SK-N-SH treated with all-trans-retinoic acid at 6 μM for 48 hours (cell line): ENCODE data around the gene RALA.
"Not testable (repeated sequence)": the region's sequence is repeated elsewhere in the genome, so short reads cannot be mapped to it uniquely, and the experiment has no call there.

ENCODE experiments used
- ATAC-seq: fragments of 200-7000 bp; cut with Tn5 transposase; 3 replicates; pipeline ENCODE4 v1.9.1; 2020; ENCODE audit warnings: mild to moderate bottlenecking, moderate library complexity
- BACH2 ChIP-seq: fragments of 250-450 bp; sonication (Bioruptor Pico); IDR thresholded peaks from 2 replicates; pipeline ENCODE4 v1.9.0; 2021; ENCODE audit warnings: mild to moderate bottlenecking, borderline replicate concordance
- ESRRG ChIP-seq: fragments of 250-450 bp; sonication (Bioruptor Pico); IDR thresholded peaks from 2 replicates; pipeline ENCODE4 v1.6.1; 2021; ENCODE audit warnings: mild to moderate bottlenecking
- GLIS3 ChIP-seq: fragments of 250-450 bp; sonication (Bioruptor Pico); IDR thresholded peaks from 2 replicates; pipeline ENCODE4 v1.5.0; 2020; ENCODE audit warnings: mild to moderate bottlenecking, moderate library complexity
- ISL1 ChIP-seq: fragments of 250-450 bp; sonication (Bioruptor Pico); IDR thresholded peaks from 2 replicates; pipeline ENCODE4 v2.1.2; 2022; ENCODE audit warnings: mild to moderate bottlenecking, moderate library complexity
- OSR1 ChIP-seq: fragments of 250-450 bp; sonication (Bioruptor Pico); IDR thresholded peaks from 2 replicates; pipeline ENCODE4 v1.8.0; 2022; ENCODE audit warnings: moderate library complexity, mild to moderate bottlenecking, inconsistent platforms
- PPARA ChIP-seq: fragments of 250-450 bp; sonication (Bioruptor Pico); IDR thresholded peaks from 2 replicates; pipeline ENCODE4 v1.5.0; 2020; ENCODE audit warnings: mild to moderate bottlenecking, borderline replicate concordance
- RARB ChIP-seq: fragments of 250-450 bp; sonication (Bioruptor Pico); IDR thresholded peaks from 2 replicates; pipeline ENCODE4 v1.8.0; 2021; ENCODE audit warnings: mild to moderate bottlenecking, moderate library complexity
- SNAI2 ChIP-seq: fragments of 250-450 bp; sonication (Bioruptor Pico); IDR thresholded peaks from 2 replicates; pipeline ENCODE4 v1.5.0; 2020; ENCODE audit warnings: mild to moderate bottlenecking, moderate library complexity
- TCF4 ChIP-seq: fragments of 250-450 bp; sonication (Bioruptor Pico); IDR thresholded peaks from 2 replicates; pipeline ENCODE4 v1.8.0; 2021; ENCODE audit warnings: mild to moderate bottlenecking, moderate library complexity, borderline replicate concordance
- TOX ChIP-seq: fragments of 250-450 bp; sonication (Bioruptor Pico); IDR thresholded peaks from 2 replicates; pipeline ENCODE4 v1.8.0; 2021; ENCODE audit warnings: mild to moderate bottlenecking, moderate library complexity, borderline replicate concordance
- ZC3H10 ChIP-seq: fragments of 250-450 bp; sonication (Bioruptor Pico); IDR thresholded peaks from 2 replicates; pipeline ENCODE4 v1.5.1; 2021; ENCODE audit warnings: mild to moderate bottlenecking, moderate library complexity
- ZFP3 ChIP-seq: fragments of 250-450 bp; sonication (Bioruptor Pico); IDR thresholded peaks from 2 replicates; pipeline ENCODE4 v1.5.0; 2020; ENCODE audit warnings: mild to moderate bottlenecking, moderate library complexity
- ZFP30 ChIP-seq: fragments of 450-650 bp; formaldehyde crosslinking; IDR thresholded peaks from 2 replicates; pipeline ENCODE4 v1.5.0; 2022; ENCODE audit warnings: mild to moderate bottlenecking, moderate library complexity
- ZNF70 ChIP-seq: fragments of 450-650 bp; formaldehyde crosslinking; IDR thresholded peaks from 2 replicates; pipeline ENCODE4 v1.5.0; 2020; ENCODE audit warnings: mild to moderate bottlenecking, moderate library complexity
- ZNF8 ChIP-seq: fragments of 450-650 bp; formaldehyde crosslinking; IDR thresholded peaks from 2 replicates; pipeline ENCODE4 v1.5.0; 2020; ENCODE audit warnings: mild to moderate bottlenecking, moderate library complexity
- TF ChIP-seq, protein P1 (sequence below): fragments of 250-450 bp; sonication (Bioruptor Pico); IDR thresholded peaks from 2 replicates; pipeline ENCODE4 v1.8.0; 2020; ENCODE audit warnings: mild to moderate bottlenecking, moderate library complexity, borderline replicate concordance
- TF ChIP-seq, protein P2 (sequence below): fragments of 250-450 bp; sonication (Bioruptor Pico); IDR thresholded peaks from 2 replicates; pipeline ENCODE4 v1.5.1; 2021; ENCODE audit warnings: mild to moderate bottlenecking, moderate library complexity

The RALA gene

DNA sequence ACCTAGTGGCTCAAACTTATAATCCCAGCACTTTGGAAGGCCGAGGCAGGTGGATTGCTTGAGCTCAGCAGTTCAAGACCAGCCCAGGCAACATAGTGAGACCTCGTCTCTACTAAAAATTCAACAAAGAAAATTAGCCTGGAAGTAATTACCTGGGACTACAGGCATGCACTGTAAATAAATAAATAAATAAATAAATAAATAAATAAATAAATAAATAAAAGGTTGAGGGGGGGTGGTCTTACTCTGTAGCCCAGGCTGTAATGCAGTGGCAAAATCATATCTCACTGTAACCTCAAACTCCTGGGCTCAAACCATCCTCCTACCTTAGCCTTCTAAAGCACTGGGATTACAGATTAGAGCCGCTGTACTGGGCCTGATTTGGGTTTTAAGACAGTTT, 50.5 kb downstream of the RALA start:
- no peak for ATAC-seq
- TF ChIP-seq GLIS3 (CRISPR knock-in tag) = no peak

GRCh38 chr7:39674406-39674805, 51.0 kb downstream of the RALA start:
- TF ChIP-seq, protein P1, sequence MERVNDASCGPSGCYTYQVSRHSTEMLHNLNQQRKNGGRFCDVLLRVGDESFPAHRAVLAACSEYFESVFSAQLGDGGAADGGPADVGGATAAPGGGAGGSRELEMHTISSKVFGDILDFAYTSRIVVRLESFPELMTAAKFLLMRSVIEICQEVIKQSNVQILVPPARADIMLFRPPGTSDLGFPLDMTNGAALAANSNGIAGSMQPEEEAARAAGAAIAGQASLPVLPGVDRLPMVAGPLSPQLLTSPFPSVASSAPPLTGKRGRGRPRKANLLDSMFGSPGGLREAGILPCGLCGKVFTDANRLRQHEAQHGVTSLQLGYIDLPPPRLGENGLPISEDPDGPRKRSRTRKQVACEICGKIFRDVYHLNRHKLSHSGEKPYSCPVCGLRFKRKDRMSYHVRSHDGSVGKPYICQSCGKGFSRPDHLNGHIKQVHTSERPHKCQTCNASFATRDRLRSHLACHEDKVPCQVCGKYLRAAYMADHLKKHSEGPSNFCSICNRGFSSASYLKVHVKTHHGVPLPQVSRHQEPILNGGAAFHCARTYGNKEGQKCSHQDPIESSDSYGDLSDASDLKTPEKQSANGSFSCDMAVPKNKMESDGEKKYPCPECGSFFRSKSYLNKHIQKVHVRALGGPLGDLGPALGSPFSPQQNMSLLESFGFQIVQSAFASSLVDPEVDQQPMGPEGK (CRISPR knock-in tag) = no peak
- TF ChIP-seq TCF4 (CRISPR knock-in tag) = no peak
- TF ChIP-seq ISL1 = peak; percentile 41; the same call in 1 of the 2 replicates
- ATAC-seq = peak; percentile 57

- TF ChIP-seq ZNF70 (CRISPR knock-in tag) (no peak), SNAI2 (CRISPR knock-in tag) (no peak), ESRRG (CRISPR knock-in tag) (no peak), ZFP3 (CRISPR knock-in tag) (no peak), ZFP30 (CRISPR knock-in tag) (no peak), ISL1 (no peak)
- TF ChIP-seq, protein P2, sequence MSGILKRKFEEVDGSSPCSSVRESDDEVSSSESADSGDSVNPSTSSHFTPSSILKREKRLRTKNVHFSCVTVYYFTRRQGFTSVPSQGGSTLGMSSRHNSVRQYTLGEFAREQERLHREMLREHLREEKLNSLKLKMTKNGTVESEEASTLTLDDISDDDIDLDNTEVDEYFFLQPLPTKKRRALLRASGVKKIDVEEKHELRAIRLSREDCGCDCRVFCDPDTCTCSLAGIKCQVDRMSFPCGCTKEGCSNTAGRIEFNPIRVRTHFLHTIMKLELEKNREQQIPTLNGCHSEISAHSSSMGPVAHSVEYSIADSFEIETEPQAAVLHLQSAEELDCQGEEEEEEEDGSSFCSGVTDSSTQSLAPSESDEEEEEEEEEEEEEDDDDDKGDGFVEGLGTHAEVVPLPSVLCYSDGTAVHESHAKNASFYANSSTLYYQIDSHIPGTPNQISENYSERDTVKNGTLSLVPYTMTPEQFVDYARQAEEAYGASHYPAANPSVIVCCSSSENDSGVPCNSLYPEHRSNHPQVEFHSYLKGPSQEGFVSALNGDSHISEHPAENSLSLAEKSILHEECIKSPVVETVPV (CRISPR knock-in tag) = no peak
- no peak for ATAC-seq
Observed at GRCh38 chr7:39676346-39676745, 53.0 kb downstream of the RALA start.

DNA sequence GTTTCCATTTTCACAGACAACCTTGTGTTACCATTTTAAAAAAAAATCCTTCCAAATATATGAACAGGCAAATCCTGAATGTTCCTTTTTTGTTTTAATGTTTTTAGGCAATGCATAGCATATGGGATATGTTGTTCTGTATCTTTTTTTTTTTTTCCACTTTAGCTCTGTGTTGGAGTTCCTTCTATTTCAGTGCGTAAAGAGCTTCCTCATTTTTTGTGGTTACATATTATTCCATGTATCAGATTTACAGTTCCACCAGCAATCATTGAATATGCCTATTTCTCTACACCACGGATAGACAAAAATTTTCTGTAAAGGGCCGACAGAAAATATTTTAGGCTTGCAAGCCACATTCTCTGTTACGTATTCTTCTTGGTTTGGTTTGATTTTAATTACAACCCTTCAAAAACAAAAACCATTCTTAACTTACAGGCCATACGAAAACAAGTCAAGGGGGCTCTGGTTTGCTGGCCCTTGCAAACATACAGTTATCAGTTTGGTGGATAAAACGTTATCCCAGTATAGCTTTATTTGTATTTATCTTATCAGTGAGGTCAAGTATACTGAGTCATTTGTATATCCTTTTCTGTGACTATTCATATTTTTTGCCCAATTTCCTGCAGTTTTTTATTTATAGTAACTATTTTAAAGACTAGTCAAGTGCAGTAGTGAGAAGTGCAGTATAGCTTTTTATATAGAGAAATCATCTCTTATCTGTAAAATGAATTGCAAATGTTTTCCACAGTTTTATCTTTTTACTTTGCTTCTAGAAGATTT, 55.7 kb downstream of the RALA start:
- ATAC-seq = no peak
- TF ChIP-seq PPARA (CRISPR knock-in tag) (no peak), TCF4 (CRISPR knock-in tag) (no peak), ZNF8 (CRISPR knock-in tag) (no peak), ESRRG (CRISPR knock-in tag) (no peak), RARB (CRISPR knock-in tag) (no peak), ISL1 (no peak), TOX (CRISPR knock-in tag) (no peak)
- TF ChIP-seq, protein P2 (CRISPR knock-in tag) = no peak
- TF ChIP-seq, protein P1 (CRISPR knock-in tag) = no peak

DNA sequence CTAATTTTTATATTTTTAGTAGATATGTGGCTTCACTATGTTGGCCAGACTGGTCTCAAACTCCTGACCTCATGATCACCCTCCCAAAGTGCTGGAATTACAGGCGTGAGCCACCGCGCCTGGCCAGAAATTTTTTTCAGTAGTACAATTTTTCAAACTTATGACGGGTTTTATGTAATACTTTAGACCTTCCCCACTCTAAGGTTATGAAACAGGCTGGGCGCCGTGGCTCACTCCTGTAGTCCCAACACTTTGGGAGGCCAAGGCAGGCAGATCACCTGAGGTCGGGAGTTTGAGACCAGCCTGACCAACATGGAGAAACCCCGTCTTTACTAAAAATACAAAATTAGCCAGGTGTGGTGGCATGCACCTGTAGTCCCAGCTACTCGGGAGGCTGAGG, 56.5 kb downstream of the RALA start:
- ATAC-seq = not testable (repeated sequence)

- no peak for TF ChIP-seq ZFP3 (CRISPR knock-in tag)
- no peak for ATAC-seq
Observed at GRCh38 chr7:39681887-39682441, 58.6 kb downstream of the RALA start.

- TF ChIP-seq OSR1 (no peak), ISL1 (peak; percentile 73), ZNF70 (CRISPR knock-in tag) (no peak), ZFP30 (CRISPR knock-in tag) (no peak), ESRRG (CRISPR knock-in tag) (no peak), TCF4 (CRISPR knock-in tag) (no peak), BACH2 (CRISPR knock-in tag) (no peak), ZC3H10 (CRISPR knock-in tag) (peak; percentile 54; the same call in 1 of the 2 replicates)
- ATAC-seq = peak; percentile 56
Observed at GRCh38 chr7:39683216-39683845, 60.0 kb downstream of the RALA start.
